Activated naive CD4-positive, alpha-beta T cell treated with anti-CD3 and anti-CD28 coated beads, Interleukin-2, amount 50 U/mL, for 72 hours (primary cell): ENCODE data around the gene AQP11. TPM values are rescaled to one million over a fixed set of nuclear protein-coding genes. Genes with fewer than 3 reads are reported as not detected.
A peak's percentile ranks its signal among the peaks of the same experiment; 100 is the strongest.

Source experiments
- ATAC-seq, 2 donors: fragments of 150-1000 bp; cut with Tn5 transposase; 2 replicates each; pipeline ENCODE4 v1.10.0; 2021; ENCODE audit warnings: mild to moderate bottlenecking in 2 of 2, moderate library complexity in 2 of 2
- DNase-seq, 2 donors: peaks; one replicate each; pipeline ENCODE4 v3.0.0; 2021 to 2022; ENCODE audit warnings: low spot score in 2 of 2
- H3K27ac Mint-ChIP-seq, 2 donors: one replicate each; pipeline ENCODE4 v1.8.0; 2022; ENCODE audit warnings: mild to moderate bottlenecking in 2 of 2, mixed read lengths in 2 of 2
- H3K36me3 Mint-ChIP-seq, 2 donors: one replicate each; pipeline ENCODE4 v1.8.0; 2022; ENCODE audit warnings: mixed read lengths in 2 of 2
- H3K9me3 Mint-ChIP-seq, 2 donors: one replicate each; pipeline ENCODE4 v1.8.0; 2022; ENCODE audit warnings: mixed read lengths in 2 of 2
- total RNA-seq, 2 donors: library from RNA; stranded (reverse); gene quantifications; one replicate each; pipeline ENCODE4 v1.2.3, GENCODE V29; 2022

The AQP11 gene
- total RNA-seq, 2 donors from 2014 or later = 0.09 to 0.19 TPM

GRCh38 chr11:77636731-77637344, 47.1 kb downstream of the AQP11 start:
- DNase-seq = no peak
- no peak for ATAC-seq
- Mint-ChIP-seq H3K9me3 (peaks cover 0 to 10% of the 10 kb centered on the region in 2 donors), H3K36me3 (peaks cover 17 to 42% of the 10 kb centered on the region in 2 donors), H3K27ac (peak overlapping the region; percentile 75 to 90)

- DNase-seq (peak; percentile 79 to 89), ATAC-seq (peak; percentile 97 to 98)
- Mint-ChIP-seq H3K36me3 (peaks cover 17 to 37% of the 10 kb centered on the region in 2 donors), H3K27ac (peak within 1 kb of the TSS; percentile 75 to 90), H3K9me3 (peaks cover 0 to 10% of the 10 kb centered on the region in 2 donors)
Measured at GRCh38 chr11:77637345-77638165, 47.8 kb downstream of the AQP11 start, which contains the start of gene CLNS1A. CLNS1A (minus strand) TSS chr11:77637794; CDS start chr11:77637714, 80 bp downstream.

GRCh38 chr11:77642228-77642627, 52.5 kb downstream of the AQP11 start:
- Mint-ChIP-seq H3K27ac (no peak overlapping the region), H3K9me3 (peaks cover 0 to 10% of the 10 kb centered on the region in 2 donors), H3K36me3 (peaks cover 9 to 14% of the 10 kb centered on the region in 2 donors)
- ATAC-seq (no peak), DNase-seq (no peak)

- ATAC-seq = no peak
- Mint-ChIP-seq H3K36me3 (peaks cover 0 to 6% of the 10 kb centered on the region in 2 donors), H3K9me3 (peaks cover 0 to 9% of the 10 kb centered on the region in 2 donors), H3K27ac (no peak overlapping the region)
- no peak for DNase-seq
Measured at GRCh38 chr11:77644887-77645286, 55.1 kb downstream of the AQP11 start.

GRCh38 chr11:77647654-77648305, 58.0 kb downstream of the AQP11 start:
- H3K36me3 Mint-ChIP-seq = no peaks in the 10 kb centered on the region
- DNase-seq (no peak), ATAC-seq (no peak)
- H3K9me3 Mint-ChIP-seq = no peaks in the 10 kb centered on the region
- no peak overlapping the region for H3K27ac Mint-ChIP-seq

GRCh38 chr11:77650123-77650522, 60.4 kb downstream of the AQP11 start:
- DNase-seq = no peak
- H3K27ac Mint-ChIP-seq = no peak overlapping the region
- H3K9me3 Mint-ChIP-seq = no peaks in the 10 kb centered on the region
- no peak for ATAC-seq
- H3K36me3 Mint-ChIP-seq = no peaks in the 10 kb centered on the region

GRCh38 chr11:77654770-77655434, 65.1 kb downstream of the AQP11 start:
- ATAC-seq (peak in 1 of 2 donors; percentile 49), DNase-seq (no peak)
- no peaks in the 10 kb centered on the region for H3K36me3 Mint-ChIP-seq
- peak overlapping the region in 1 of 2 donors; percentile 22 for H3K27ac Mint-ChIP-seq
- no peaks in the 10 kb centered on the region for H3K9me3 Mint-ChIP-seq

- ATAC-seq (no peak), DNase-seq (no peak)
- Mint-ChIP-seq H3K27ac (peak overlapping the region in 1 of 2 donors; percentile 32), H3K36me3 (no peaks in the 10 kb centered on the region), H3K9me3 (no peaks in the 10 kb centered on the region)
Measured at GRCh38 chr11:77656362-77656761, 66.6 kb downstream of the AQP11 start.

GRCh38 chr11:77658213-77659013, 68.7 kb downstream of the AQP11 start:
- Mint-ChIP-seq H3K27ac (no peak overlapping the region), H3K9me3 (no peaks in the 10 kb centered on the region), H3K36me3 (no peaks in the 10 kb centered on the region)

More at GRCh38 chr11:77658213-77659013, 68.7 kb downstream of the AQP11 start:
- ATAC-seq (no peak), DNase-seq (no peak)

Other genes starting within 250 kb of the AQP11 start
- gene PAK1, start 115.9 kb upstream of the AQP11 start, total RNA-seq = 10 to 100 TPM; 32.7 to 43.2 TPM
- gene CLNS1A, start 47.8 kb downstream of the AQP11 start, total RNA-seq = 100 to 1,000 TPM; 134 to 201 TPM
- 10 to 100 TPM; 51.2 to 65.3 TPM for gene RSF1, start 230.8 kb downstream of the AQP11 start, total RNA-seq
- 1 to 10 TPM; 6.4 to 7.8 TPM for gene AAMDC, start 231.2 kb downstream of the AQP11 start, total RNA-seq